AG04450 (cell line): ENCODE measurements around the gene TMEM138. TPM values are rescaled to one million over a fixed set of nuclear protein-coding genes. Genes with fewer than 3 reads are reported as not detected.

Experiments
- CTCF ChIA-PET: fragments of 300-600, 350-600 bp; formaldehyde crosslinking; extraction: SDS; loops from one replicate; lab custom pipeline; 2022; ENCODE audit warnings: antibody characterized with exemption, inconsistent platforms; lab: Charles Lee
- POLR2A ChIA-PET: fragments of 350-600 bp; formaldehyde crosslinking; extraction: SDS; loops from one replicate; lab custom pipeline; 2021; ENCODE audit warnings: antibody characterized with exemption, inconsistent platforms; lab: Yijun Ruan, JAX
- DNase-seq: peaks from one replicate; pipeline ENCODE4 v3.0.0-alpha.2; 2011; ENCODE audit warnings: low read depth, low spot score
- H3K27ac ChIP-seq: one replicate; pipeline ENCODE4 v1.5.1; 2012; ENCODE audit warnings: low read depth, low read length, control low read depth
- H3K27me3 ChIP-seq: one replicate; pipeline ENCODE4 v1.6.0; 2012; ENCODE audit warnings: low read length; ENCODE audit not compliant: control insufficient read depth, insufficient read depth
- H3K4me3 ChIP-seq: 2 replicates; pipeline ENCODE4 v1.5.1; 2011; ENCODE audit warnings: mild to moderate bottlenecking, low read depth, low read length, control low read depth
- H3K9me3 ChIP-seq: 2 replicates; pipeline ENCODE4 v1.5.1; 2012; ENCODE audit warnings: low read length; ENCODE audit not compliant: control insufficient read depth, insufficient read depth
- CTCF ChIP-seq: IDR thresholded peaks from 2 replicates; pipeline ENCODE4 v1.5.1; 2011; ENCODE audit warnings: low read depth, low read length, control low read depth, inconsistent platforms
- polyA plus RNA-seq: library from polyadenylated mRNA; depleted of rRNA; stranded (reverse); fragments of >200 nt; gene quantifications from 2 replicates; pipeline ENCODE4 v1.2.3, GENCODE V29; 2011

Gene TMEM138
- polyA plus RNA-seq, 1 experiment, result 79.2 TPM

GRCh38 chr11:61336171-61336935 lies 25.8 kb upstream of the TMEM138 start:
- DNase-seq, result peak; percentile 45
- CTCF ChIA-PET, result interaction anchor here (0.6 to 10.2 kb wide), 42 partner anchors 9 to 302 kb away, joined by 3 to 519 read pairs (median 6); partner anchors contain the start of genes CYB561A3, TMEM138 and TMEM216
- Histone ChIP-seq H3K9me3 (no peaks in the 10 kb centered on the region; the same call in 1 of the 2 replicates), H3K4me3 (no peak overlapping the region), H3K27me3 (no peaks in the 10 kb centered on the region), H3K27ac (no peak overlapping the region)
- TF ChIP-seq CTCF, result peak; percentile 99
- POLR2A ChIA-PET, result interaction anchor here (1.4 to 1.7 kb wide), 3 partner anchors 26 to 50 kb away, joined by 3 to 13 read pairs (median 12); partner anchors contain the start of genes CYB561A3 and TMEM138

GRCh38 chr11:61337706-61338470 lies 24.3 kb upstream of the TMEM138 start:
- POLR2A ChIA-PET, result interaction anchor here (1.0 kb wide), 1 partner anchor 24 kb away, joined by 3 read pairs; the partner anchor contains the start of gene CYB561A3
- Histone ChIP-seq H3K27ac (no peak overlapping the region), H3K9me3 (no peaks in the 10 kb centered on the region; the same call in 1 of the 2 replicates), H3K4me3 (no peak overlapping the region), H3K27me3 (no peaks in the 10 kb centered on the region)
- CTCF ChIA-PET, result interaction anchor here (1.3 to 10.2 kb wide), 7 partner anchors 10 to 109 kb away, joined by 4 to 519 read pairs (median 17); partner anchors contain the start of genes CYB561A3, TMEM138 and TMEM216
- TF ChIP-seq CTCF, result no peak
- DNase-seq, result no peak

GRCh38 chr11:61338783-61339489 lies 23.2 kb upstream of the TMEM138 start:
- Histone ChIP-seq H3K4me3 (no peak overlapping the region), H3K9me3 (no peaks in the 10 kb centered on the region), H3K27ac (no peak overlapping the region), H3K27me3 (no peaks in the 10 kb centered on the region)
- ChIA-PET CTCF (interaction anchor here (0.7 to 10.2 kb wide), 3 partner anchors 21 to 108 kb away, joined by 3 to 519 read pairs (median 4); no protein-coding TSS in a partner anchor), POLR2A (interaction anchor here (1.0 kb wide), 1 partner anchor 23 kb away, joined by 3 read pairs; the partner anchor contains the start of gene CYB561A3)
- no peak for TF ChIP-seq CTCF
- DNase-seq, result no peak

- no peak for DNase-seq
- no peaks in the 10 kb centered on the region for H3K27me3 ChIP-seq
- no peak overlapping the region for H3K4me3 ChIP-seq
- no peaks in the 10 kb centered on the region for H3K9me3 ChIP-seq
- ChIA-PET CTCF (interaction anchor here (10.2 kb wide), 1 partner anchor 44 kb away, joined by 519 read pairs; no protein-coding TSS in a partner anchor), POLR2A (no interaction called here)
- no peak for TF ChIP-seq CTCF
- H3K27ac ChIP-seq, result no peak overlapping the region
These were observed 22.7 kb upstream of the TMEM138 start for GRCh38 chr11:61339490-61339878.
